Upper lobe of right lung (tissue), 1 donor: ENCODE data around the gene KNDC1. TPM values are rescaled to one million over a fixed set of nuclear protein-coding genes. Genes with fewer than 3 reads are reported as not detected.

ENCODE experiments used
- ATAC-seq: fragments of 200-7000 bp; cut with Tn5 transposase; one replicate; pipeline ENCODE4 v1.9.1; 2020; ENCODE audit warnings: mild to moderate bottlenecking, moderate library complexity
- DNase-seq: peaks from one replicate; pipeline ENCODE4 v3.0.0-alpha.2; 2020
- H3K27ac ChIP-seq: fragments of 200-600 bp; one replicate; pipeline ENCODE4 v1.8.0; 2022
- H3K27me3 ChIP-seq: fragments of 200-600 bp; one replicate; pipeline ENCODE4 v1.8.0; 2022; ENCODE audit warnings: mild to moderate bottlenecking
- H3K36me3 ChIP-seq: fragments of 200-600 bp; one replicate; pipeline ENCODE4 v1.8.0; 2022
- H3K4me1 ChIP-seq: fragments of 200-600 bp; one replicate; pipeline ENCODE4 v1.8.0; 2022
- H3K4me3 ChIP-seq: fragments of 200-600 bp; one replicate; pipeline ENCODE4 v1.8.0; 2022; ENCODE audit warnings: mild to moderate bottlenecking
- H3K9me3 ChIP-seq: fragments of 200-600 bp; one replicate; pipeline ENCODE4 v1.8.0; 2022
- intact Hi-C: fragments of 100-400 bp; cut with DNase I; formaldehyde crosslinking; loops from one replicate; pipeline ENCODE4 v1.11.0; 2022
- total RNA-seq: library from RNA; stranded (reverse); fragmentation: NEBNext Ultra II Directional; extraction: Animal tissue kit (Norgen Biotek cat#: 25700); gene quantifications from one replicate; pipeline ENCODE4 v1.2.1, GENCODE V29; 2021
- TF ChIP-seq, protein P1 (sequence below): fragments of 200-600 bp; IDR thresholded peaks from one replicate; pipeline ENCODE4 v1.8.0; 2022; ENCODE audit warnings: antibody characterized with exemption
- donor health status: DM: no; HTN: yes; CAD: no; lungs with severe emphysema.

Gene KNDC1
- total RNA-seq, 1 donor from 2014 or later = 14.3 TPM

- intact Hi-C loops = no loop called here
- TF ChIP-seq, protein P1, sequence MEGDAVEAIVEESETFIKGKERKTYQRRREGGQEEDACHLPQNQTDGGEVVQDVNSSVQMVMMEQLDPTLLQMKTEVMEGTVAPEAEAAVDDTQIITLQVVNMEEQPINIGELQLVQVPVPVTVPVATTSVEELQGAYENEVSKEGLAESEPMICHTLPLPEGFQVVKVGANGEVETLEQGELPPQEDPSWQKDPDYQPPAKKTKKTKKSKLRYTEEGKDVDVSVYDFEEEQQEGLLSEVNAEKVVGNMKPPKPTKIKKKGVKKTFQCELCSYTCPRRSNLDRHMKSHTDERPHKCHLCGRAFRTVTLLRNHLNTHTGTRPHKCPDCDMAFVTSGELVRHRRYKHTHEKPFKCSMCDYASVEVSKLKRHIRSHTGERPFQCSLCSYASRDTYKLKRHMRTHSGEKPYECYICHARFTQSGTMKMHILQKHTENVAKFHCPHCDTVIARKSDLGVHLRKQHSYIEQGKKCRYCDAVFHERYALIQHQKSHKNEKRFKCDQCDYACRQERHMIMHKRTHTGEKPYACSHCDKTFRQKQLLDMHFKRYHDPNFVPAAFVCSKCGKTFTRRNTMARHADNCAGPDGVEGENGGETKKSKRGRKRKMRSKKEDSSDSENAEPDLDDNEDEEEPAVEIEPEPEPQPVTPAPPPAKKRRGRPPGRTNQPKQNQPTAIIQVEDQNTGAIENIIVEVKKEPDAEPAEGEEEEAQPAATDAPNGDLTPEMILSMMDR = no peak
- H3K36me3 ChIP-seq = no peaks in the 10 kb centered on the region
- ATAC-seq (no peak), DNase-seq (no peak)
- no peak overlapping the region for H3K4me3 ChIP-seq
- peaks cover 30% of the 10 kb centered on the region for H3K27me3 ChIP-seq
- H3K9me3 ChIP-seq = no peaks in the 10 kb centered on the region
- H3K27ac ChIP-seq = no peak overlapping the region
- H3K4me1 ChIP-seq = peaks cover 7% of the 10 kb centered on the region
These were observed 1.6 kb upstream of the KNDC1 start for GRCh38 chr10:133158437-133158755.

DNA sequence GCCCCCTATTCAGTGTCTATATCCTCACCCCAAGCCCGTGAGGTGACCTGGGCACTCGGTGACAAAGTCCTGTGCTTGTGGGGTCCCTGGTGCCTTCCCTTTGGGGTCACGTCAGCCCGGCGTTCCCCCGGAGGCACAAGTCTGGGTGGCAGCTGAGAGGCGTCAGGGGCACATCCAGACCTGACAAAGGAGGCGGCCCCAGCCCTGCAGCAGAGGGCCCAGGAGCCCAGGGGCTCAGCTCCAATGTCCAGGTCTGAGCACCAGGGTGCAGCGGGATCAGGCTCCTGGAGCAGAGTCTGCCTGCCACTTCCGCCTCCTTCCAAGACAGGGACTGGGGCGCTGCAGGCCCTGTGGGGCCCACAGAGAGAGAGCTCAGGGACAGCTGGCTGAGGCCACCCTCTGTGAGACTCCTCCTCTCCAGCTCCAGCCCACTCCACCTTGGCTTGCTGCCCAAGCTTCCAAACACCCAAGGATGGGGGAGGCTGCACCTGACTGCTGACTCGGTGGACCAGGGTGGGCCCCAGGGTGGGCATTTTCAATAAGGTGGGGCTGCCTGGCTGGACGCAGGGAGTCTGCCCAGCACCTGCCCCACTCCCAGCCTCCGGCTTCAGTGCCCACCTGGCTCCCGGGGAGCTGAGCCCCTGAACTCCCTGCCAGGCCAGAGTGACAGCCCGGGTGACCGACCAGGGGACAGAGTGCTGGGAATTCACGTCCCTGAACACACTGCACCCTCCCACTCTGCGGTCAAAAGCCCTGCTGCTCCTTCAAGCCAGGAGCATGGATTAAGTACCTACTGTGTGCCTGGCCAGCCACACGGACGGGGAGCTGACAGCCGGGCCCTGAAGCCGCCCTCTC, 1.0 kb upstream of the KNDC1 start:
- H3K27me3 ChIP-seq = peaks cover 30% of the 10 kb centered on the region
- H3K27ac ChIP-seq = no peak overlapping the region
- intact Hi-C loops = no loop called here
- H3K36me3 ChIP-seq = no peaks in the 10 kb centered on the region
- TF ChIP-seq, protein P1 = no peak
- H3K4me1 ChIP-seq = peaks cover 7% of the 10 kb centered on the region
- H3K4me3 ChIP-seq = no peak overlapping the region
- DNase-seq = peak; percentile 81
- no peaks in the 10 kb centered on the region for H3K9me3 ChIP-seq
- peak; percentile 36 for ATAC-seq

- no peak overlapping the region for H3K27ac ChIP-seq
- intact Hi-C loops = no loop called here
- H3K4me1 ChIP-seq = peaks cover 7% of the 10 kb centered on the region
- ATAC-seq (no peak), DNase-seq (no peak)
- H3K27me3 ChIP-seq = peaks cover 30% of the 10 kb centered on the region
- TF ChIP-seq, protein P1 = no peak
- no peaks in the 10 kb centered on the region for H3K9me3 ChIP-seq
- no peaks in the 10 kb centered on the region for H3K36me3 ChIP-seq
- no peak overlapping the region for H3K4me3 ChIP-seq
These were observed 439 bp upstream of the KNDC1 start for GRCh38 chr10:133159611-133159949.

- ATAC-seq = no peak
- Histone ChIP-seq H3K36me3 (no peaks in the 10 kb centered on the region), H3K27ac (no peak overlapping the region), H3K9me3 (no peaks in the 10 kb centered on the region), H3K27me3 (peaks cover 30% of the 10 kb centered on the region), H3K4me1 (peaks cover 7% of the 10 kb centered on the region), H3K4me3 (peak overlapping the region; percentile 44)
- DNase-seq = no peak
- intact Hi-C loops = no loop called here
- TF ChIP-seq, protein P1 = no peak
These were observed 930 bp downstream of the KNDC1 start for GRCh38 chr10:133160826-133161471.

- no peaks in the 10 kb centered on the region for H3K36me3 ChIP-seq
- peaks cover 30% of the 10 kb centered on the region for H3K27me3 ChIP-seq
- DNase-seq (peak; percentile 60), ATAC-seq (no peak)
- peak overlapping the region; percentile 44 for H3K4me3 ChIP-seq
- intact Hi-C loops = no loop called here
- peaks cover 7% of the 10 kb centered on the region for H3K4me1 ChIP-seq
- H3K9me3 ChIP-seq = no peaks in the 10 kb centered on the region
- H3K27ac ChIP-seq = no peak overlapping the region
- TF ChIP-seq, protein P1 = no peak
These were observed 1.6 kb downstream of the KNDC1 start for GRCh38 chr10:133161486-133162109.
